Spinal cord (tissue), 10 donors: Measurements from ENCODE around the gene OGN. TPM values are rescaled to one million over a fixed set of nuclear protein-coding genes. Genes with fewer than 3 reads are reported as not detected.

ENCODE experiments used
- DNase-seq, 6 donors: peaks; one replicate each; pipeline versions ENCODE4 v3.0.0 to v3.0.0-alpha.2; 2013 to 2015; ENCODE audit warnings: low spot score in 6 of 6, low read depth in 4 of 6
- H3K27ac ChIP-seq: one replicate; pipeline ENCODE4 v1.5.1; 2013; ENCODE audit warnings: low read depth, low read length, control low read depth
- H3K27me3 ChIP-seq: one replicate; pipeline ENCODE4 v1.6.1; 2013; ENCODE audit warnings: low read length; ENCODE audit not compliant: control insufficient read depth, insufficient read depth
- H3K36me3 ChIP-seq: one replicate; pipeline ENCODE4 v1.6.1; 2013; ENCODE audit warnings: low read length; ENCODE audit not compliant: control insufficient read depth, insufficient read depth
- H3K4me1 ChIP-seq: one replicate; pipeline ENCODE4 v1.6.1; 2013; ENCODE audit warnings: low read length; ENCODE audit not compliant: control insufficient read depth, insufficient read depth
- H3K4me3 ChIP-seq: one replicate; pipeline ENCODE4 v1.5.1; 2013; ENCODE audit warnings: low read depth, low read length, control low read depth
- H3K9me3 ChIP-seq: one replicate; pipeline ENCODE4 v1.6.1; 2013; ENCODE audit warnings: low read length; ENCODE audit not compliant: control insufficient read depth, insufficient read depth
- WGBS: methylation state at CpG from one replicate; pipeline ENCODE4 v1.1.5; 2013; ENCODE audit warnings: missing lambda C conversion rate; ENCODE audit not compliant: insufficient coverage; 5-methylcytosine and 5-hydroxymethylcytosine counted together
- long read RNA-seq, 4 donors: transcript quantifications; one replicate each; lab custom pipeline, GENCODE V29; 2026
- polyA plus RNA-seq, 2 donors: library from polyadenylated mRNA; unstranded; fragments of 120-200 nt; gene quantifications; one replicate each; pipeline ENCODE4 v1.2.1, GENCODE V29; 2013; ENCODE audit not compliant: insufficient read length in 2 of 2
- total RNA-seq, 2 donors: library from RNA; depleted of rRNA in 1 of 2; stranded (reverse); fragments of 120-200 nt in 1 of 2; fragments of >200 nt in 1 of 2; gene quantifications; one replicate each; pipeline versions ENCODE4 v1.2.3 to v1.2.4, GENCODE V29; 2013 to 2014
- donor health status: healthy.

OGN gene, protein sequence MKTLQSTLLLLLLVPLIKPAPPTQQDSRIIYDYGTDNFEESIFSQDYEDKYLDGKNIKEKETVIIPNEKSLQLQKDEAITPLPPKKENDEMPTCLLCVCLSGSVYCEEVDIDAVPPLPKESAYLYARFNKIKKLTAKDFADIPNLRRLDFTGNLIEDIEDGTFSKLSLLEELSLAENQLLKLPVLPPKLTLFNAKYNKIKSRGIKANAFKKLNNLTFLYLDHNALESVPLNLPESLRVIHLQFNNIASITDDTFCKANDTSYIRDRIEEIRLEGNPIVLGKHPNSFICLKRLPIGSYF
- total RNA-seq, result 1,000 to 10,000 TPM in 1 of 2 donors, 100 to 1,000 TPM in 1; 576 to 1,092 TPM
- polyA plus RNA-seq, result 100 to 1,000 TPM in 1 of 2 donors, 10 to 100 TPM in 1; 70.2 to 316 TPM
- long read RNA-seq, donor 1, transcript OGN-202 (7 exons, 2,743 nt), result major isoform, 9 of 124 reads
- long read RNA-seq, donor 1, partial matches to known transcripts, result 115 of 124 reads
- long read RNA-seq, donor 1, other reads (novel, unspliced or antisense), result 0 of 124 reads
- long read RNA-seq, donor 2, result 0 reads
- long read RNA-seq, donor 3, partial matches to known transcripts, result 11 of 15 reads
- long read RNA-seq, donor 3, other reads (novel, unspliced or antisense), result 0 of 15 reads
- long read RNA-seq, donor 4, transcript OGN-202 (7 exons, 2,743 nt), result major isoform, 11 of 91 reads
- long read RNA-seq, donor 4, partial matches to known transcripts, result 80 of 91 reads
- long read RNA-seq, donor 4, other reads (novel, unspliced or antisense), result 0 of 91 reads

- Histone ChIP-seq H3K36me3 (no peaks in the 10 kb centered on the region), H3K9me3 (no peaks in the 10 kb centered on the region), H3K27me3 (no peaks in the 10 kb centered on the region), H3K4me3 (peak within 1 kb of the TSS; percentile 45), H3K27ac (peak within 1 kb of the TSS; percentile 72), H3K4me1 (no peaks in the 10 kb centered on the region)
- 60% methylated on average over 1 of the region's 5 CpGs for WGBS
- DNase-seq, result peak in 2 of 6 donors; percentile 7 to 47
Observed at GRCh38 chr9:92404042-92404836, at the start of gene OGN. Gene OGN (minus strand): TSS chr9:92404578. CDS start chr9:92403407, 1,171 bp downstream.

GRCh38 chr9:92446536-92446935 lies 42.2 kb upstream of the OGN start:
- Histone ChIP-seq H3K27me3 (no peaks in the 10 kb centered on the region), H3K27ac (no peak overlapping the region), H3K4me3 (no peak overlapping the region), H3K36me3 (no peaks in the 10 kb centered on the region), H3K9me3 (no peaks in the 10 kb centered on the region), H3K4me1 (no peaks in the 10 kb centered on the region)
- no peak for DNase-seq

- 84% methylated on average over 4 of the region's 4 CpGs for WGBS
- no peak for DNase-seq
- no peak overlapping the region for H3K4me3 ChIP-seq
- no peak overlapping the region for H3K27ac ChIP-seq
- no peaks in the 10 kb centered on the region for H3K36me3 ChIP-seq
- H3K9me3 ChIP-seq, result no peaks in the 10 kb centered on the region
- no peaks in the 10 kb centered on the region for H3K4me1 ChIP-seq
- no peaks in the 10 kb centered on the region for H3K27me3 ChIP-seq
Observed at GRCh38 chr9:92444841-92445240, 40.5 kb upstream of the OGN start.

DNA sequence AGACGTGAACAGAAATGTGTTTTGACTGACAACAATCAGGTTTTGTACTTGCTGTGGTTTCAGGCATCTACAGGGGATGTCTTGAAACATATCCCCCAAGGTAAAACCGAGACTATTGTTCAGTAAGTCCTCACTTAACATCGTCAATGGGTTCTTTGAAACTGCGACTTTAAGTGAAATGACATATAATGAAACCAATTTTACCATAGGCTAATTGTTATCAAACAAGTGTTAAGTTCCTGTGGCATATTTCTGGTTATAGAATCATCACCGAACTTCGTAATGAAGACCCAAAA lies 36.3 kb upstream of the OGN start:
- no peak overlapping the region for H3K4me3 ChIP-seq
- WGBS, result no CpG with 5 or more reads among the region's 6 CpGs
- no peak for DNase-seq
- H3K27me3 ChIP-seq, result no peaks in the 10 kb centered on the region
- no peak overlapping the region for H3K27ac ChIP-seq
- H3K4me1 ChIP-seq, result no peaks in the 10 kb centered on the region
- no peaks in the 10 kb centered on the region for H3K9me3 ChIP-seq
- H3K36me3 ChIP-seq, result no peaks in the 10 kb centered on the region

DNA sequence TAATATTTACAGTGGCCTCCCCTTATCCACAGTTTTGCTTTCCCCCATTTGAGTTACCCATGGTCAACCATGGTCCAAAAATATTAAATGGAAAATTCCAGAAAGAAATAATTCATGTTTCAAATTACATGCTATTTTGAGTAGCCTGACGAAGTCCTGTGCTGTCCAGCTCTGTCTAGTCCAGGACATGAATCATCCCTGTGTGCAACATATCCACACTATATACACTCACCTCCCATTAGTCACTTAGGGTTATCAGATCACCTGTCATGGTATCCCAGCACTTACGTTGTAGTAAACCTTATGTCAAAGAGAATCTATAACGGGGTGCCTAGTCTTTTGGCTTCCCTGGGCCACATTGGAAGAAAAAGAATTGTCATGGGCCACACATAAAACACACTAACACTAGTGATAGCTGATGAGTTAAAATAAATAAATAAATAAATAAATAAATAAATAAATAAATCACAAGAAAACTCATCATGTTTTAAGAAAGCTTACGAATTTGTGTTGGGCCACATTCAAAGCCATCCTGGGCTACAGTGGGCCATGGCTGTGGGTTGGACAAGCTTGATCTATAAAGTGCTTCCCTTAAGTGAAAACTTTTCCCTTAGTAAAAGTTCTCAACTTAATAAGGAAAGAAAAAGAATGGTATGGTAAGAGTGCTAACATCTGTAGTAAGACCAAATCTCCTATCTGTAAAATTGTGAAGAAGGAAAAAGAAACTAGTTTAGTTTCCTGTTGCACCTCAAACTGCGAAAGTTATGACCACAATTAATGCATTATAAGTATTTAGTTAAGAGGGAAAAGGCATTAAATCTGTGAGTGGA lies 35.8 kb upstream of the OGN start:
- WGBS, result 86% methylated on average over 1 of the region's 5 CpGs
- no peaks in the 10 kb centered on the region for H3K9me3 ChIP-seq
- no peak for DNase-seq
- no peaks in the 10 kb centered on the region for H3K4me1 ChIP-seq
- no peak overlapping the region for H3K4me3 ChIP-seq
- H3K27me3 ChIP-seq, result no peaks in the 10 kb centered on the region
- H3K36me3 ChIP-seq, result no peaks in the 10 kb centered on the region
- no peak overlapping the region for H3K27ac ChIP-seq

GRCh38 chr9:92438900-92439526 lies 34.6 kb upstream of the OGN start:
- no peak overlapping the region for H3K4me3 ChIP-seq
- no peaks in the 10 kb centered on the region for H3K36me3 ChIP-seq
- no peak overlapping the region for H3K27ac ChIP-seq
- no peaks in the 10 kb centered on the region for H3K9me3 ChIP-seq
- no CpG with 5 or more reads among the region's 5 CpGs for WGBS
- H3K27me3 ChIP-seq, result no peaks in the 10 kb centered on the region
- no peaks in the 10 kb centered on the region for H3K4me1 ChIP-seq
- DNase-seq, result no peak

DNA sequence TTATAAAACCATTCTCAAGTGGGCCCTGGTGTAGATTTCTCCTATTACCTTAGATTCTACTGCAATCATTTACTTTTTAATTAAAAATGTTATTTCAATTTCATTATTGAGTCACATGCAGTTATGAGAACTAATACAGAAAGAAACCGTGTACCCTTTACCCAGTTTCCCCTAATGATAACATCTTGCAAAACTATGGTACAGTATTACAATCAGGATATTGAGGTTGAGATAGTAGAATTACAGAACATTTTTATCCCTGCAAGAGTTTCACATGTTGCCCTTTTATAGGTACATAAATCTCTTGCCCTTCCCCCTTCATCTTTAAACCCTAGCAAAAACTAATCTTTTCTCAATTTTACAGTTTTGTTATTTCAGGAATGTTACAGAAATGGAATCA lies 30.9 kb upstream of the OGN start:
- Histone ChIP-seq H3K27ac (no peak overlapping the region), H3K9me3 (no peaks in the 10 kb centered on the region), H3K36me3 (no peaks in the 10 kb centered on the region), H3K4me3 (no peak overlapping the region), H3K27me3 (no peaks in the 10 kb centered on the region), H3K4me1 (no peaks in the 10 kb centered on the region)
- DNase-seq, result no peak
- WGBS, result no CpG with 5 or more reads among the region's 1 CpG

GRCh38 chr9:92432972-92433548 lies 28.7 kb upstream of the OGN start:
- Histone ChIP-seq H3K4me3 (no peak overlapping the region), H3K9me3 (no peaks in the 10 kb centered on the region), H3K4me1 (no peaks in the 10 kb centered on the region), H3K27me3 (no peaks in the 10 kb centered on the region), H3K36me3 (no peaks in the 10 kb centered on the region), H3K27ac (peak overlapping the region; percentile 10)
- DNase-seq, result no peak
- no CpG with 5 or more reads among the region's 5 CpGs for WGBS
